A549 (cell line): Measurements from ENCODE around the gene PRKAR1B.

Source experiments
- HDAC2 ChIP-seq: fragments of 200-600 bp; sonication (generic); IDR thresholded peaks from 2 replicates; pipeline ENCODE4 v1.6.1; 2016
- MAZ ChIP-seq: fragments of 150-350 bp; IDR thresholded peaks from 2 replicates; pipeline ENCODE4 v1.6.1; 2014; ENCODE audit warnings: antibody characterized with exemption, low read depth, low read length, borderline replicate concordance

GRCh38 chr7:657565-658119 is 69.4 kb downstream of the PRKAR1B start:
- TF ChIP-seq MAZ (no peak), HDAC2 (no peak)
